ENCODE data around the gene MCRIP2.
A peak's percentile ranks its signal among the peaks of the same experiment; 100 is the strongest.

The MCRIP2 gene

DNA sequence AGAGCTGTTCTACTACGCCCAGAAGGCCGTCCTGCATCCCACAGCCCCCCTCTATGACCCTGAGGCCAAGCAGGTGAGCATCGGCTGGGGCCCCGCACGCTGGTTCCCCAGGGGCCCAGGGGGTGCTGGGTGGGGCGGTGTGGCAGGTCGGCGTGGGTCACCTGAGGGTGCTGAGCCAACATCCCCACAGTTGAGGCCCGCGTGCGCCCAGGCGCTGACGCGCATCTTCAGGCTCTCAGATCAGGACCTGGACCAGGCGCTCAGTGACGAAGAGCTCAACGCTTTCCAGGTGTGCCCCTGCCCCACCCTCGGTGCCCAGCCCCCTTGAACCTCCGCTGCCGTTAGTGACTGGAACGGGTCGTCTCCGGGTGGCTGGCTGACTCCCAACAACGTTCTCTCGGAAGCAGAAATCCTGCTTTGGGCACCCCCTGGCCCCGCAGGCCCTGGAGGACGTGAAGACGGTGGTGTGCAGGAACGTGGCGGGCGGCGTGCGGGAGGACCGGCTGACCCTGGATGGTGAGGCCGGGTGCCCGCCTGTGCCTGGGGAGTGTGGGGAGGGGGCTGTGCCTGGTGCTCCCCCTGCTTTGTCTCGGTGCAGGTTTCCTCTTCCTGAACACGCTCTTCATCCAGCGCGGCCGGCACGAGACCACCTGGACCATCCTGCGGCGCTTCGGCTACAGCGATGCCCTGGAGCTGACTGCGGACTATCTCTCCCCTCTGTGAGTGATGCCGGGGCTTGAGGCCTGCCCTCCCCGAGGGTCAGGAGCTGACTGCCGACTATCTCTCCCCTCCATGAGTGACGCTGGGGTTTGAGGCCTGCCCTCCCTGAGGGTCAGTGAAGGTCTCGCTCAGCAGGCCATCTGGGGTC lies 29.1 kb downstream of the MCRIP2 start:
- no peak for DNase-seq

DNA sequence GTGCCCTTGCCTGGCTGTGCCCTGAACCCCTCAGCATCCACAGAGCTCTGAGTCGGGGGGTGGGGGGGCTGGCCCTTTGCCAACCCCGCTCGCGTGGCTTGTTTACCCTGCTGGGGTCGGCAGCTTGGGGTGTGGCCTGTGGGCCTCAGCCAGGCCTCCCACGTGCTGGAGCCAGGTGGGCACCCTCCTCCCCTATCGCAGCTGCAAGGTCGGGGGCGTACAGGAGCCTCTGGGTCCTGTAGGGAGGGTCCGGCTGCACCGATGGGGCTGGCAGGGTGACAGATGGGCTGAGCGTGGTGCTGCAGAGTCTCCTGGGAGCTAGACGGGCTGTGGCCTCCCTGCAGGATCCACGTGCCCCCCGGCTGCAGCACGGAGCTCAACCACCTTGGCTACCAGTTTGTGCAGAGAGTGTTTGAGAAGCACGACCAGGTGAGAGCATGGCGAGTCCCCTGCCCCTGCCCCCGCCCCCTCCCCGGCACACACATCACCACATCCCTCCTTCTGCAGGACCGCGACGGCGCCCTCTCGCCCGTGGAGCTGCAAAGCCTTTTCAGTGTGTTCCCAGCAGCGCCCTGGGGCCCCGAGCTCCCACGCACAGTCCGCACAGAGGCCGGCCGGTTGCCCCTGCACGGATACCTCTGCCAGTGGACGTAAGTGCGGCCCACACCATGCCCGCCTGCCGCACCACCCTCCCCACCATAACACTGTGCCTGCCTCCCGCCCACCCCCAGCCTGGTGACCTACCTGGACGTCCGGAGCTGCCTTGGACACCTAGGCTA lies 29.9 kb downstream of the MCRIP2 start:
- no peak for DNase-seq

DNA sequence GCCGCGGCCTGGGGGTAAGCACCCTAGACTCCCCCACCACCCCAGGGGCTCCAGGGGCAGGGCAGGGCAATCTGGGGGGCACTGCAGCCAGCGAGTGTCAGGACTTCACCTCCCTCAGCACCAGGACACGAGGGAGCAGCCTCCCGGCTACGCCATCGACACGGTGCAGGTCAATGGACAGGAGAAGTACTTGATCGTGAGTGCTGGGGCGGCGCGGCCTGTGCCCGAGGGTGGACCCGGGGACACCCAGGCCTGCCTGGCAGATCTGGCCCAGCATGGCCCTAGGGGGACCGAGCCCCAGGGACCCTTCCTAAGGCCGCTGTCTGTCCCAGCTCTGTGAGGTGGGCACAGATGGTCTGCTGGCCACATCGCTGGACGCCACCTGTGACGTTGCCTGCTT lies 30.7 kb downstream of the MCRIP2 start:
- DNase-seq: no peak

DNA sequence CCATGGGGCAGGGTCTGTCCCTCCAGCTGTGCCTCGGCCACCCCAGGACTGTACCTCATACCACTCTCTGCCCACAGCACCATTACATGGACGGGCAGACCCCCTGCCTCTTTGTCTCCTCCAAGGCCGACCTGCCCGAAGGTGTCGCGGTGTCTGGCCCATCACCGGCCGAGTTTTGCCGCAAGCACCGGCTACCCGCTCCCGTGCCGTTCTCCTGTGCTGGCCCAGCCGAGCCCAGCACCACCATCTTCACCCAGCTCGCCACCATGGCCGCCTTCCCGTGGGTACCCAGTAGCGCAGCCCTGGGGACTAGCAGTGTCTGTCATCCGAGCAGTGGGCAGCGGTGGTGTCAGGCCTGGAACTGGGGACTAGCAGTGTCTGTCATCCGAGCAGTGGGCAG lies 31.2 kb downstream of the MCRIP2 start:
- no peak for DNase-seq

DNA sequence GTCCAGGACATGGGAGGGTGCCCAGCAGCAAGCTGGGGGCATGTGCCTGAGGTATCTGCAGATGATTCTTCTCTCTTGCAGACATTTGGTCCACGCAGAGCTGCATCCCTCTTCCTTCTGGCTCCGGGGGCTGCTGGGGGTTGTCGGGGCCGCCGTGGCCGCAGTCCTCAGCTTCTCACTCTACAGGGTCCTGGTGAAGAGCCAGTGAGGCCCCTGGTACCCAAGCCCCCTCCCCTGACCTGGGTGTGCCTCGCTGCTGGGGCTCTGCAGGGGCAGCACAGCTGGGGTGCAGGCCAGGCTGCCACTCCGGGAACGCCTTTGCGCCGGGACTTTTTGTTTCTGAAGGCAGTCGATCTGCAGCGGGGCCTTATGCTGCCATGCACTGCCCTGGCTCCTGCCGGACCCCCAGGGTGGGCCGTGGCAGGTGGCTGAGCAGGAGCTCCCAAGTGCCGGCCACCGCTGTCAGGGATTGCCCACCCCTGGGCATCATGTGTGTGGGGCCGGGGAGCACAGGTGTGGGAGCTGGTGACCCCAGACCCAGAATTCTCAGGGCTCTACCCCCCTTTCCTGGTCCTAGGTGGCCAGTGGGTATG lies 31.9 kb downstream of the MCRIP2 start:
- no peak for DNase-seq

DNA sequence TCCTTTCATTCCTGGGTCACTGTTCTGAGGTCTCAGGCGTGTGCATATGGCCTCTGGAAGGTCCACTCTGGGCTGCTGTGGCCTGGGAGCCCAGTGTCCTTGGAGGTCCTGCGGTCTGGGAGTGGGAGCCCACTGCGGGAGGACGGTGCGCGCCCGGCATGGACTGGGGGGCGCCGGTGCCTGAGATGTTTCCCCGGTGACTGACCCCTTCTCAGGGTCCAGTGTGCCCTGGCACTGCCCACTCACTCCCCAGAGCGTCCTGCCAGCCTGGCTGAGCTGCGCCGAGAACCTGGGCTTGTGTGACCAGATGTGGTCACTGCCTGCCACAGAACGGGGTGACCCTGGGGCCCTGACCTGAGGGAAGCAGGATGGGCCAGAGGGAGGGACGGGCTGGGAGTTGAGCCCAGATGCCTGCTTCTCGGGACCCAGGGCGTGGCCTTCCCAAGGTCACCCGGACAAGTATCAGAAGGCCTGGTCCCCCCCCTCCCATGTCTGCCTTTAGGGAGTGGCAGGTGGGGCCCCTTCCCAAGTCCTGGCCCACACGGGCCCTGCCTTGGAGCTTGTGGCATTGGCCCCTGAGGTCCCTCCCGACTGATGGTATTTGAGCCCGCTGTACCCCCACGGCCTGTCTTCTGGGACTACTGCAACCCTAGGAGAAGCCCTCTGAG lies 32.7 kb downstream of the MCRIP2 start:
- DNase-seq: no peak

DNA sequence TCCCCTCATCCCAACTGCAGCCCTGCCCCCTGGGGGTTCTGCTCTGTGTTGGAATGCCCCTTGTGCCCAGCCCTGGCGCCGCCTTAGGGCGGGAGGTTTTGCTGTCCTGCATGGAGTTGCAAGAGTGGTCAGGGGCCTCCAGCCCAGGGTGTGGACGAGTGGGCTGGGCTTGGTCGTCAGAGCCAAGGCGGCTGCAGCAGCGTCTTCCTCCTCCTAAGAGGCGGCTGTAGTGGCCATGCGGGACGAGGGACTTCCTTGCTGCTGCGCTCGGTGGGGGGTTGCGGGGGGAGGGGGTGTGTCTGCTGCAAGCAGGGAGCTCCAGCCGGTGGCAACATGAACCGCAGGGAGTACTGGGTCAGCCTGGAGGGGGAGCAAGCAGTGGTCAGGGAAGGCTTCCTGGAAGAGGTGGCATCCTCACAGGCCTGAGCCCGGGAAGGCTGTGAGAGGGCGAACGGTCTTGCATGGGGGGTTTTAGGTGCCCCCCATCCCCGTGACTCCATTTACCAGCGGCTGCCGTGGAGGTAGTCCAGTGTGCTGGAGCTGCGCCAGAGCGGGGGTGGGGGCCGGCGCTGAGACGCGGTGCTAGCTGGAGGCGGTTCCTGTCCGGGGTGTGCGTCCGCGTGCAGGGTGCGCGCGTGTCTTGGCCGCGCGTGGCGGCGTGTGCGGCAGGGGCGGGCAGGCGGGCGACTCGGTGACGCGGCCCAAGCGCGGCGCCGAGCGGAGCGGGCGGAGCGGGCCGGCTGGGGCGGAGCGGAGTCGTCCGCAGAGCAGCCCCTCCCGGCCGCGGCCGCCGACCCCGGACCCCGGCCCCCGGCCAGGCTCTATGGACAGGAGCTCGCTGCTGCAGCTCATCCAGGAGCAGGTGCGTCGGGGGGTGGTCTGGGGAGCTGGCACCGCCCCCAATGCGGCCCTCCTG lies 33.6 kb downstream of the MCRIP2 start, which contains the start of gene RHBDL1:
RHBDL1 (plus strand) TSS at position 704 of the 916 bp plus-strand sequence; CDS start at position 824, 120 bp downstream.
- DNase-seq: peak in 5 of 14 donors; percentile 11 to 39 (median 32)

DNA sequence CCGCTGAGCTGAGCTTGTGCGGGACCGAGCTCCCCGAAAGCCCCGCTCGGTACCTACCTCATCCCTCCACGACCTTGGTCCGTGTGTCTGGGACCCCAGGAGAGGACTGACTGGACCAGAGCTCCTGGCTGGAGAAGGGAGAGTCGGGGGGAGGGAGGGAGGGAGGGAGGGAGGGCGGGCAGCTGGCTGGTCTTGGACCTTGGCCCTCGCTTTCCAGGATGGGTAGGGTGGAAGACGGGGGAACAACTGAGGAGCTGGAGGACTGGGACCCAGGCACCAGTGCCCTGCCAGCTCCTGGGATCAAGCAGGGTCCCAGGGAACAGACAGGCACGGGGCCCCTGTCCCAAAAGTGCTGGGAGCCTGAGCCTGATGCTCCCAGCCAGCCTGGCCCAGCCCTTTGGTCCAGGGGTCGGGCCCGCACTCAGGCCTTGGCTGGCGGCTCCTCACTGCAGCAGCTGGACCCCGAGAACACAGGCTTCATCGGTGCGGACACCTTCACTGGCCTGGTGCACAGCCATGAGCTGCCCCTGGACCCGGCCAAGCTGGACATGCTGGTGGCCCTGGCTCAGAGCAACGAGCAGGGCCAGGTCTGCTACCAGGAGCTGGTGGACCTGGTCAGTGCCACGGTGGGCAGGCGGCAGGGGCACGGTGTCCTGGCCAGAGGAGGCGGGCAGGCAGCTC lies 34.4 kb downstream of the MCRIP2 start:
- peak in 1 of 14 donors; percentile 33 for DNase-seq

DNA sequence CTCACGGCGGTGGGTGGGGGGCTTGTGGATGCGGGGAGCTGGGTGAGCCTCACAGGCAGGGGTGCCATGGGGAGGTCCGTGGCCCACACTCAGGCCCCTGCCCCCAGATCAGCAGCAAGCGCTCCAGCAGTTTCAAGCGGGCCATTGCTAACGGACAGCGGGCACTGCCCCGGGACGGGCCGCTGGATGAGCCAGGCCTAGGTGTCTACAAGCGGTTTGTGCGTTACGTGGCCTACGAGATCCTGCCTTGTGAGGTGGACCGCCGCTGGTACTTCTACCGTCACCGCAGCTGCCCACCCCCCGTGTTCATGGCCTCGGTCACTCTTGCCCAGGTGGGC lies 34.9 kb downstream of the MCRIP2 start:
- DNase-seq: no peak

DNA sequence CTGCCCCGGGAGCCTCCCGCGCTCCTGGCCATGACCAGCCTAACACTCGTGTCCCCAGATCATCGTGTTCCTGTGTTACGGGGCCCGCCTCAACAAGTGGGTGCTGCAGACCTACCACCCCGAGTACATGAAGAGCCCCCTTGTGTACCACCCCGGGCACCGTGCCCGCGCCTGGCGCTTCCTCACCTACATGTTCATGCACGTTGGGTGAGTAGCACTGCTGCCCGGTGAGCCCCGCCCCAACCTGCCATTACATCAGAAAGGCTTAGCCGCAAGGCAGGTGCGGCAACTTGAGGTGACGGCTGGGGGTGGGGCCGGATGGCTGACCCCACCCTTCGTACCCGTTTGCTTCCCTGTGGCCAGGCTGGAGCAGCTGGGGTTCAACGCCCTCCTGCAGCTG lies 35.3 kb downstream of the MCRIP2 start:
- DNase-seq: no peak

DNA sequence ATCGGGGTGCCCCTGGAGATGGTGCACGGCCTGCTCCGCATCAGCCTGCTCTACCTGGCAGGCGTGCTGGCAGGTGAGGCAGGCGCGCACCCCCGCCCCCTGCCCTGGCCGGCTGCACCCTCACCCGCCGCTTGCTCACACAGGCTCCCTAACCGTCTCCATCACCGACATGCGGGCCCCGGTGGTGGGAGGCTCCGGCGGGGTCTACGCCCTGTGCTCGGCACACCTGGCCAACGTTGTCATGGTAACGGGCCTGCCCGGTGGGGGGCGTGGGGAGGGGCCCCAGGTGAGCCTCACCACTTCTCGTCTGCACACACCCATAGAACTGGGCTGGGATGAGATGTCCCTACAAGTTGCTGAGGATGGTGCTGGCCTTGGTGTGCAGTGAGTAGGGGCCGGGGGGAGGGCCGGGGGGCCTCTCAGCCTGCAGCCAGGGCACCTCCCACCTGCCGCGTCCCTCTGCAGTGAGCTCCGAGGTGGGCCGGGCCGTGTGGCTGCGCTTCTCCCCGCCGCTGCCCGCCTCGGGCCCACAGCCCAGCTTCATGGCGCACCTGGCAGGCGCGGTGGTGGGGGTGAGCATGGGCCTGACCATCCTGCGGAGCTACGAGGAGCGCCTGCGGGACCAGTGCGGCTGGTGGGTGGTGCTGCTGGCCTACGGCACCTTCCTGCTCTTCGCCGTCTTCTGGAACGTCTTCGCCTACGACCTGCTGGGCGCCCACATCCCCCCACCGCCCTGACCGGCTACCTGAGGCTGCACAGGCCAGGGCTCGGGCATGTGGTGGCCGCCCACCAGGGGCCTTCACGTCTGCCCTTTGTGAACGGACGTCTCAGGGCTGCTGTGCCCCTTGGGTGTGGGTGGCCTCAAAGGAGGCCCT lies 35.9 kb downstream of the MCRIP2 start:
- no peak for DNase-seq

DNA sequence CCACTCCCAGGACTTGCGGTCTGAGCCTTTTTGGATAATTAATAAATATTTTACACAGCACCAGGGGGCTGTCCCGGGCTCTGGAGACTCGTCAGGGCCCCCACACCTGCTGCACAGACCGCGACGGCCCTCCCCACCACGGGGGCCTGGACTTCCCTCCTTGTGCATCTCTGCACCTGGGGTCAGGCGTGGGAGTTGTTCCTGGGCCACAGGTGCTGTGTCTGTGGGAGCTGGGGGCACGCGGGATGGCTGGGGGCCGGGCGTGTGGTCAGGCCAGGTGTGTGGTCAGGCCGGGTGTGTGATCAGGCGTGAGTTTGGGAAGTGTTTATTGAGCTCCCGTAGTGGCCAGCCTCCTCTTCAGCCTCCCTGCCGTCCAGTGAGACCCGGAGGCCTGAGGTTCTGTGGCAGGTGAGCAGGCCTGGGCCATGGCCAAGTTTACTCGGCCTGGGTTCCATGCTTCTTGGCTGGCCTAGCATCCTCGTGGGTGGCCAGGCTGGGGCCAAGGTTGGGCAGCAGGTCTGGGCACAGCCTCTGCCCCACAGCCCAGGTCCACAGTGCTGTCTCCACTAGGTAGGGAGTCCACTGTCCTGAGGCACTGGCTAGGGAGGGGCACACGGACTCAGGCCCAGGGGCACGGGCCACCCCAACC lies 36.7 kb downstream of the MCRIP2 start:
- peak in 1 of 14 donors; percentile 66 for DNase-seq

DNA sequence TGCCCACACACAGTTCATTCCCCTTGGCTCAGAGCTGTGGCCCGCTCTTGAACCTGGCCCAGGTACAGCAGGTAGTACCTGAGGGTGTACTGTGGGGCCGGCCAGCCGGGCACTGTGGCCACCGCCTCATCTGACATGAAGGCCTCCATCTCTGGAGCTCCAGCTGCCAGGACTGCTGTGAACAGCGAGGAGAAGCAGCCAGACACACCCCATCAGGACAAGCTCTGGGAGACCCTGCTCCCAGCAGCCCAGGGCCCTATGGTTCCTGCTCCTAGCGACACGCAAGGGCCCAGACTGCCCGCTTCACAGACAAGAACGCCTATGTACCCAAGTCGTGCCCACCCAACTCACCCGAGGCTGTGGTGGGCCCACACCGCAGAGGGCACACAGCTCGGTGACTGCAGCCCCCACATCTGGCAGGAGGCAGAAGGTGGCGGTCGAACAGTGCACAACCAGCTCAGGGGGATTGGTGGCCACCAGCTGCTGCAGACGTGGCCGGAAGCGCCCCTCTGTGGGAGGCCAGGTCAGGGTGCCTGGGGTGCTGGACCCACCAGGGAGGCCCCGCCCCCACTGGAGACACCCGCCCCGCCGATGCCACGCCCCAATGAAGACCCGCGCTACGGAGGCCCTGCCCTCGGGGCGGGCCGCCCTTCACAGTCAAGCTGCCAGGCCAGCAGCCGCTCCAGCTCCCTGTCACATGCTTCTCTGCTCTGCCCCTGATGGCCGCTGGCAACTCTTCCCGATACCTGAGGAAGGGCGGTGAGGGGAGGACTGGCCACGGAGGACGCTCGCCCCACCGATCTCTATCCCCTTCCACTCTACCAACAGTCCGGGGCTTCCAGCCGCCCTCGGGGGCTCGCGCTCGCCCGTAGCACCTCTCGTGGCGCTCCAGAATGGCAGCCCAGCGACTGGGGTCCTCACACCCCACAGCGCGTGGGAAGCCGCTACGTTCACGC lies 37.5 kb downstream of the MCRIP2 start:
- peak in 7 of 14 donors; percentile 41 to 82 (median 71) for DNase-seq

DNA sequence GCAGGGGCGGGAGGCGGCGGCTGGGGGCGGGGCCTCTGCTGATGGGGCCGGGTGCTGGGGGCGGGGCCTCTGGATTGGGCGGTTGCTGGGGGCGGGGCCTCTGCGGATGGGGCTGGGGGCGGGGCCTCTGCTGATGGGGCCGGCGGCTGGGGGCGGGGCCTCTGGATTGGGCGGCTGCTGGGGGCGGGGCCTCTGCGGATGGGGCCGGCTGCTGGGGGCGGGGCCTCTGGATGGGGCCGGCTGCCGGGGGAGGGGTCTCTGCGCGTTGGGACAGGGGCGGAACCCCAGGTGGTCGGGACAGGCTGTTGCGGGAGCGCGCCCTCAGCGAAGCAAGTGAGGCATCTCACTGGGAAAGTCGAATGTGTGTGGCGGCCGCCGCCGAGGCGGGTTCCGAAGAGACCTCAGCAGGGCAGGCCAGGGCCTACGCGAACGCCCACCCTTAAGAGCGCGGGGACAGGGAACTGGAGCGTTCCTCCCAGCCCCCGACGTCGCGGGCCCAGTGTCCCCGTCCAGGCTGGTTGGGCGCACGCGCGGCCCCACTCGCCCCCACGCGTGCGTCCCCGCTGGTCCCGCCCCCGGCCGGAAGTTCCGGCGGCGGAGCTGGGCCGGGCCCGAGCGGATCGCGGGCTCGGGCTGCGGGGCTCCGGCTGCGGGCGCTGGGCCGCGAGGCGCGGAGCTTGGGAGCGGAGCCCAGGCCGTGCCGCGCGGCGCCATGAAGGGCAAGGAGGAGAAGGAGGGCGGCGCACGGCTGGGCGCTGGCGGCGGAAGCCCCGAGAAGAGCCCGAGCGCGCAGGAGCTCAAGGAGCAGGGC lies 38.4 kb downstream of the MCRIP2 start, which contains the start of gene STUB1:
STUB1 (plus strand) TSS at position 597 of the 811 bp plus-strand sequence; CDS start at position 713, 116 bp downstream.
- peak in 13 of 14 donors; percentile 47 to 91 (median 83) for DNase-seq

DNA sequence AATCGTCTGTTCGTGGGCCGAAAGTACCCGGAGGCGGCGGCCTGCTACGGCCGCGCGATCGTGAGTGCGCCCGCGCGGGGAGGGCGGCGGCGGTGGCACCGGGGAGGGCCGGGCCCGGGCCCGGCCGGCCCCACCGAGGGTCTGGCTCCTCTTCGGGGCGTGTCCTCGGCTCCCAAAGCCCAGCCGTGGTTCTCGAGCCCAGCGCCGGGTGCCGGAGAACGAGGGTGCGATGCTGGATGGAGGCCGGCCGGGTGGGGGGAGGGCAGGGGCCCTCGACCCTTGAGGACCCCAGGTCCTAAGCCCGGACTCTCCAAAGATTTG lies 39.0 kb downstream of the MCRIP2 start:
- DNase-seq: no peak

DNA sequence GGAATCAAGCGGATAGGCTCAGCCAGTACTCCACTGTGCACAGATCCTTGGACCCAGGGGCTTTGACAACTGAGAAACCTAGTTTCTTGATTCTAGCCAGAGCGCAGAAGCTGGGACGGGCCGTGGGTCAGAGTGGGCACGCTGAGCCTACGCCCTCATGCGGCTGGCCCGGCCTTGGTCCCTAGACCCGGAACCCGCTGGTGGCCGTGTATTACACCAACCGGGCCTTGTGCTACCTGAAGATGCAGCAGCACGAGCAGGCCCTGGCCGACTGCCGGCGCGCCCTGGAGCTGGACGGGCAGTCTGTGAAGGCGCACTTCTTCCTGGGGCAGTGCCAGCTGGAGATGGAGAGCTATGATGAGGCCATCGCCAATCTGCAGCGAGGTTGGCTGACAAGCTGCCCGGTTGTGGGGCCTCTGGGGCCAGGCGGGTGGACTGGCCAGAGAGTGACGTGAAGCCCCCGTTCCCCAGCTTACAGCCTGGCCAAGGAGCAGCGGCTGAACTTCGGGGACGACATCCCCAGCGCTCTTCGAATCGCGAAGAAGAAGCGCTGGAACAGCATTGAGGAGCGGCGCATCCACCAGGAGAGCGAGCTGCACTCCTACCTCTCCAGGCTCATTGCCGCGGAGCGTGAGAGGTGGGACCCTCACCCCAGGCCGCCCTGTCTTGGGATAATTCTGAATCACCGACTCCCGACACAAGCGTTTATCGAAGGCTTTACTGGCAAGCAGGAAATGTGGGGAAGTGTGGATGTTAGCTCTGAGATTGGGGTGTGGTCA lies 39.5 kb downstream of the MCRIP2 start:
- peak in 1 of 14 donors; percentile 40 for DNase-seq

Measured in C1 segment of cervical spinal cord (tissue), 14 donors.